HG03439 (cell line): ENCODE results near the gene AP4M1.

Experiments
- ATAC-seq: cut with Tn5 transposase; IDR thresholded peaks from one replicate; pipeline ENCODE4 v1.9.1; 2021; ENCODE audit warnings: mild to moderate bottlenecking, moderate library complexity; ENCODE audit not compliant: unreplicated experiment

Gene AP4M1

GRCh38 chr7:100107125-100107737, 5.8 kb downstream of the AP4M1 start:
- ATAC-seq = no peak

- ATAC-seq = no peak
These were observed 6.4 kb downstream of the AP4M1 start for GRCh38 chr7:100107890-100108289.

- ATAC-seq = no peak
These were observed 8.2 kb downstream of the AP4M1 start for GRCh38 chr7:100109521-100110163.

GRCh38 chr7:100111156-100111555, 9.7 kb downstream of the AP4M1 start:
- ATAC-seq = no peak

DNA sequence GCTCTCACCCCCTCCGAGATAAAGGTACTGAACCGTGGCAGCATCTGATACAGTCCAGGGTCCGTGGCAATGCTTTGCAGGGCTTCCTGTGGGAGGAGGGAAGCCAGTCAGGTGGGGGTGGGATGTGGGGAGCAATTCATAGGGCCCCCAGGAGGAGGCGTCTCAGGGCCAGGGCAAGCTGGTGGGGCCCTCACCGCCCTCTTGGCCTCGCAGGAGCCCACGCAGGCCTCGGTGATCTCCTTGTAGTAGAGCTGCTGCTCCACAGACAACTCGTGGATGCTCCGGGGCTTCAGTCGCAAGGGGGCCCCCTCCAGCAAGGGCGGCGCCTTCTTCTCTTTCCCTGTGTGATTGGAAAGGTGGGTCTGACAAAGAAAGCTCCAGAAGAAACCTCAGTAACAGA, 10.5 kb downstream of the AP4M1 start:
- ATAC-seq = no peak

- ATAC-seq = no peak
These were observed 13.6 kb downstream of the AP4M1 start for GRCh38 chr7:100115026-100115425.

GRCh38 chr7:100118388-100119071, 17.1 kb downstream of the AP4M1 start:
- no peak for ATAC-seq

DNA sequence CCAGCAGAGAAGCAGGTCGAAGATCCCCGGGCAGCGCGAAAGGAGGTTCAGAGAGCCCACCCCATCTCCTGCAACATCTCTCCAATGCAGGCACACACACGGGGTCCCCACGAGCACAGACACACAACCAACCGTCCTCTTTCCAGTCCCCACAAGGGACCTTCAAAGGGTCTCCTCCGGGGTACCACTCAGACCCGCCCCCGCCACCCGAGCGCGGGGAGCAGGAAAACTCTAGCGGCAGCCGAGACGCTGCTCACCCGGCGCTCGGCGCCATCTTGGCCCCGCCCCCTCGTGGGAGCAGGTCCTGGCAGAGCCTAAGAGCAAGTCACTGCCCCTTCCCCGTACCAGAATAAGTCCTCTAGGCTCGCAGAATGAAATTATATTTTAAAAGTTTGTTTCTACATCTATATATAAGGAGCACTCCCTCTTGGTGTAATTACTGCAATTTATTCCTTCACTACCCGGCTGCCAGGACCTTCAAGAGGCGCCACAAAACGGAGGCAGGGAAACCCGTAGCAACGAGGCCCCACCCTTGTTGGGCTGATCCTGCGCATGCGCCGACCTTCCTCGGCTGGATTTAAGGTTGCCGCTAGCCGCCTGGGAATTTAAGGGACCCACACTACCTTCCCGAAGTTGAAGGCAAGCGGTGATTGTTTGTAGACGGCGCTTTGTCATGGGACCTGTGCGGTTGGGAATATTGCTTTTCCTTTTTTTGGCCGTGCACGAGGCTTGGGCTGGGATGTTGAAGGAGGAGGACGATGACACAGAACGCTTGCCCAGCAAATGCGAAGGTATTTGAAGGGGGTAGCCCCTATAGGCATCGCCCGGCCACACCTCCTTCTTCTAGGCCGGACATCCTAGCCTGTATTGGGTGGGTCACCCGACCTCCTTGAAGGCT, 17.9 kb downstream of the AP4M1 start, which contains the start of the genes CNPY4 and TAF6:
TSS of gene CNPY4 (plus strand) at position 563 of the 898 bp plus-strand sequence. CDS start at position 674, 111 bp downstream.
TSS of gene TAF6 (minus strand) at position 287 of the 898 bp plus-strand sequence. CDS start 5,149 bp downstream, outside the sequence.
- ATAC-seq = peak; percentile 77

- ATAC-seq = peak; percentile 37
These were observed 18.7 kb downstream of the AP4M1 start for GRCh38 chr7:100119970-100120732.

GRCh38 chr7:100120733-100121036, 19.2 kb downstream of the AP4M1 start:
- no peak for ATAC-seq

DNA sequence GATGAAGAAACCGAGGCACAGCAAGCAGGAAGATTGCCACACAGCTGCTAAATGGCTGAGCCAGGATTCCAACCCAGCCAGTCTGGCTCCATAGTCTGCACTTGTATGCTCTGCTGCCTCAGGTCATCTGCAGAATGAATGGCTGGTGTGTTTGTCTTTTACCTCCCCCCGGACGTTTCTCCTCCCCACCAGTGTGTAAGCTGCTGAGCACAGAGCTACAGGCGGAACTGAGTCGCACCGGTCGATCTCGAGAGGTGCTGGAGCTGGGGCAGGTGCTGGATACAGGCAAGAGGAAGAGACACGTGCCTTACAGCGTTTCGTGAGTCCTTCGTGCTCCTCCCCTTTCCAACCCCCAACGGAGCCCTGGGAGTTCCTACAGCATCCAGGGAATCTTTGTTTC, 20.6 kb downstream of the AP4M1 start:
- ATAC-seq = no peak

DNA sequence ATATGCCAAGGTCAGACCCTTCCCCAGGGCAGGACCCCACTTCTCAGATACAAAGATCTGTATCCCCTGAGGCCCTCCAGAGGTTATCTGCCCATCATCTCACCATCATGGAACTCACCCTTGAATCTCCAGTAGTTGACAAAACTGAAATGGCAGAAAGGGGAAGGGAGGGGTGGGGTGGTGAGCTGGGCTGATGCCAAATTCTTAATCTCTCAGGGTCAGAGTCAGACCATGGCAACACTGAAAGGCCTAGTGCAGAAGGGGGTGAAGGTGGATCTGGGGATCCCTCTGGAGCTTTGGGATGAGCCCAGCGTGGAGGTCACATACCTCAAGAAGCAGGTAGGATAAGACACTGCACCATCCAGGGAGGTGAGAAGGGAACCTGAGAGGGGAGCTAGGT, 21.1 kb downstream of the AP4M1 start:
- ATAC-seq = no peak

DNA sequence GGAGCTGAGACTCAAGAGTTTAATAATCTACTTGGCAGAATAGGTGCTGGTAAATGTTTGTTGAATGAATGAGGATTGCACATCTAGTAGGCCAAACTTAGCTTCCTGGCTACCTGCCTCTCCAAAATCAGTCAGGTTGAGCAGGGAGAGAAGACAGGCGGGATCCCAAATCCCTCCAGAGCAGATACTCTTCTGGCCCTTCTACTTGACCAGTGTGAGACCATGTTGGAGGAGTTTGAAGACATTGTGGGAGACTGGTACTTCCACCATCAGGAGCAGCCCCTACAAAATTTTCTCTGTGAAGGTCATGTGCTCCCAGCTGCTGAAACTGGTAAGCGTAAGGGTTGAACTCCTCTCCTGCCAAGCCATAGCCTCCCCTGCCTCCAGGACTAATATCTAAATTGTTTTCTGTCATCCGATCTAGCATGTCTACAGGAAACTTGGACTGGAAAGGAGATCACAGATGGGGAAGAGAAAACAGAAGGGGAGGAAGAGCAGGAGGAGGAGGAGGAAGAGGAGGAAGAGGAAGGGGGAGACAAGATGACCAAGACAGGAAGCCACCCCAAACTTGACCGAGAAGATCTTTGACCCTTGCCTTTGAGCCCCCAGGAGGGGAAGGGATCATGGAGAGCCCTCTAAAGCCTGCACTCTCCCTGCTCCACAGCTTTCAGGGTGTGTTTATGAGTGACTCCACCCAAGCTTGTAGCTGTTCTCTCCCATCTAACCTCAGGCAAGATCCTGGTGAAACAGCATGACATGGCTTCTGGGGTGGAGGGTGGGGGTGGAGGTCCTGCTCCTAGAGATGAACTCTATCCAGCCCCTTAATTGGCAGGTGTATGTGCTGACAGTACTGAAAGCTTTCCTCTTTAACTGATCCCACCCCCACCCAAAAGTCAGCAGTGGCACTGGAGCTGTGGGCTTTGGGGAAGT, 23.1 kb downstream of the AP4M1 start:
- ATAC-seq = no peak

- peak; percentile 6 for ATAC-seq
These were observed 24.9 kb downstream of the AP4M1 start for GRCh38 chr7:100126239-100126930.

DNA sequence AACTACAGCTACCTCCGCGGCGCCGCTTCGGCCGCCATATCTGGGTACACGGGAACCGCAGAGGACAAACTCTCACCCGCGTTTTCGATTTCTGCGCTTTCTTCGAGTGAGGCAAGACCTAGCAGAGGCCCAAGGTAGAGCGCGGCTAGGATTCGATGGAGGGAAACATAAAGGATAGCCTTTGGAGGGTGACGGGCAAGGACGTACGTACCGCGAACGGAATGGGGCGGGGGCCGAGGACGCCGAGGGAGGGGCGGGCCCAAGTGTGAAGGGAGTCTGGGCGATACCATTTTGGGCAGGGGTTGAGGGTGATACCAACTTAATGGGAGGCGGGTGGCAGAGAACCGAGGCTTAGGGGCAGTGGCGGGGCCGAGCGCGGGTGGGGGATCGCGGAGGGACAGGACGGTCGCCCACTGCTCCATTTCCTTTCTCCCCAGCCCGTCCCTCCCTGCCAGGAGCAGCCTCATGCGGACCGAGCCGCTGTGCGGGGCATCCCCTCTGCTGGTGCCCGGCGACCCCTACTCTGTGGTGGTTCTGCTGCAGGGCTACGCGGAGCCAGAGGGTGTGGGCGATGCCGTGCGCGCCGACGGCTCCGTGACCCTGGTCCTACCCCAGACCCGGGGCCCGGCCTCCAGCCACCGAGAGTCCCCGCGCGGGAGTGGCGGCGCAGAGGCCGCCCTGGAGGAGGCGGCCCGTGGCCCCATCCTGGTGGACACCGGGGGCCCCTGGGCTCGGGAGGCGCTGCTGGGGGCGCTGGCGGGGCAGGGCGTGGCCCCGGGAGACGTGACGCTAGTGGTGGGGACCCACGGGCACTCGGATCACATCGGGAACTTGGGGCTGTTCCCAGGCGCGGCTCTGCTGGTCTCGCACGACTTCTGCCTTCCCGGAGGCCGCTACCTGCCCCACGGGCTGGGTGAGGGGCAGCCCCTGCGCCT, 25.8 kb downstream of the AP4M1 start, which contains the start of gene MBLAC1:
TSS of gene MBLAC1 (plus strand) at position 37 of the 935 bp plus-strand sequence. CDS start at position 466, 429 bp downstream.
- peak; percentile 67 for ATAC-seq

GRCh38 chr7:100127866-100128636, 26.6 kb downstream of the AP4M1 start:
- ATAC-seq = no peak

DNA sequence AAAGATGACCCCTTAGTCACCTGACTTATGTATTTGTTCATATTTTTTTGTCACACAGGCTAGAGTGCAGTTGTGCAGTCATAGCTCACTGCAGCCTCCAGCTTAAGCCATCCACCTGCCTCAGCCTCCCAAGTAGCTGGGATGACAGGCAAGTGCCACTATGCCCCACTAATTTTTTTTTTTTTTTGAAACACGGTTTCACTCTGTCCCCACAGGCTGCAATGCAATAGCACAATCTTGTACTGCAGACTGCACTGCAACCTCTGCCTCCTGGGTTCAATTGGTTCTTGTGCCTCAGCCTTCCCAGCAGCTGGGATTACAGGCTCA, 27.2 kb downstream of the AP4M1 start:
- ATAC-seq = no peak
